Raji (cell line): ENCODE results near the gene TMEM59L.

Experiments
- POLR2A ChIP-seq: IDR thresholded peaks from 2 replicates; pipeline ENCODE4 v1.6.1; 2011; ENCODE audit warnings: low read depth, low read length, control low read depth; ENCODE audit not compliant: insufficient read depth

TMEM59L gene

GRCh38 chr19:18604820-18605159, 7.9 kb upstream of the TMEM59L start:
- no peak for TF ChIP-seq POLR2A

GRCh38 chr19:18605196-18605545, 7.5 kb upstream of the TMEM59L start:
- no peak for TF ChIP-seq POLR2A

- no peak for TF ChIP-seq POLR2A
Observed at GRCh38 chr19:18605546-18606280, 7.0 kb upstream of the TMEM59L start.

GRCh38 chr19:18606281-18607225, 6.1 kb upstream of the TMEM59L start, which contains the start of gene CRLF1:
Gene CRLF1 (minus strand): TSS chr19:18606799. CDS start chr19:18606656, 143 bp downstream.
- TF ChIP-seq POLR2A = no peak

- TF ChIP-seq POLR2A = no peak
Observed at GRCh38 chr19:18607226-18608101, 5.2 kb upstream of the TMEM59L start.

- TF ChIP-seq POLR2A = no peak
Observed at GRCh38 chr19:18608102-18608804, 4.4 kb upstream of the TMEM59L start.

GRCh38 chr19:18608805-18609716, 3.6 kb upstream of the TMEM59L start:
- TF ChIP-seq POLR2A = no peak

GRCh38 chr19:18609717-18610051, 3.0 kb upstream of the TMEM59L start:
- no peak for TF ChIP-seq POLR2A

- TF ChIP-seq POLR2A = no peak
Observed at GRCh38 chr19:18610245-18610555, 2.5 kb upstream of the TMEM59L start.

GRCh38 chr19:18610556-18611326, 1.9 kb upstream of the TMEM59L start:
- TF ChIP-seq POLR2A = no peak

GRCh38 chr19:18611327-18612050, 1.2 kb upstream of the TMEM59L start:
- no peak for TF ChIP-seq POLR2A

- TF ChIP-seq POLR2A = no peak
Observed at GRCh38 chr19:18612051-18612771, 459 bp upstream of the TMEM59L start.
